ENCODE data around the gene SERTAD2. TPM values are rescaled to one million over a fixed set of nuclear protein-coding genes. Genes with fewer than 3 reads are reported as not detected.

SERTAD2 gene
- total RNA-seq, 1 donor from 2014 or later, result 19.2 TPM

GRCh38 chr2:64617631-64618151 is 36.0 kb downstream of the SERTAD2 start:
- no peak for DNase-seq (ENCODE audit: extremely low spot score, unreplicated experiment)
- Mint-ChIP-seq H3K27me3 (no peaks in the 10 kb centered on the region), H3K9me3 (no peaks in the 10 kb centered on the region), H3K4me3 (no peak overlapping the region), H3K4me1 (ENCODE audit: unreplicated experiment) (peaks cover 20% of the 10 kb centered on the region), H3K36me3 (no peaks in the 10 kb centered on the region), H3K27ac (no peak overlapping the region)
- no peak for TF ChIP-seq CTCF (conservative IDR thresholded peaks at IDR 0.05)

GRCh38 chr2:64615844-64616536 is 37.7 kb downstream of the SERTAD2 start:
- peaks cover 14% of the 10 kb centered on the region for H3K4me1 Mint-ChIP-seq (ENCODE audit: unreplicated experiment)
- H3K9me3 Mint-ChIP-seq, result no peaks in the 10 kb centered on the region
- peak overlapping the region; percentile 32 for H3K27ac Mint-ChIP-seq
- no peaks in the 10 kb centered on the region for H3K36me3 Mint-ChIP-seq
- no peak overlapping the region for H3K4me3 Mint-ChIP-seq
- TF ChIP-seq CTCF (conservative IDR thresholded peaks at IDR 0.05), result no peak
- peaks cover 5% of the 10 kb centered on the region for H3K27me3 Mint-ChIP-seq
- no peak for DNase-seq (ENCODE audit: extremely low spot score, unreplicated experiment)

GRCh38 chr2:64615192-64615763 is 38.4 kb downstream of the SERTAD2 start:
- Mint-ChIP-seq H3K4me3 (no peak overlapping the region), H3K9me3 (no peaks in the 10 kb centered on the region)
- no peak for DNase-seq (ENCODE audit: extremely low spot score, unreplicated experiment)

GRCh38 chr2:64613276-64613675 is 40.4 kb downstream of the SERTAD2 start:
- peak; percentile 3 for DNase-seq (ENCODE audit: extremely low spot score, unreplicated experiment)
- Mint-ChIP-seq H3K36me3 (no peaks in the 10 kb centered on the region), H3K27me3 (peaks cover 5% of the 10 kb centered on the region), H3K4me3 (no peak overlapping the region), H3K27ac (no peak overlapping the region), H3K4me1 (ENCODE audit: unreplicated experiment) (peaks cover 14% of the 10 kb centered on the region), H3K9me3 (no peaks in the 10 kb centered on the region)
- TF ChIP-seq CTCF (conservative IDR thresholded peaks at IDR 0.05), result no peak

More at GRCh38 chr2:64615192-64615763, 38.4 kb downstream of the SERTAD2 start:
- H3K27me3 Mint-ChIP-seq, result peaks cover 5% of the 10 kb centered on the region
- H3K27ac Mint-ChIP-seq, result no peak overlapping the region
- H3K36me3 Mint-ChIP-seq, result no peaks in the 10 kb centered on the region
- peaks cover 14% of the 10 kb centered on the region for H3K4me1 Mint-ChIP-seq (ENCODE audit: unreplicated experiment)
- no peak for TF ChIP-seq CTCF (conservative IDR thresholded peaks at IDR 0.05)

- Mint-ChIP-seq H3K4me3 (no peak overlapping the region), H3K36me3 (no peaks in the 10 kb centered on the region), H3K27me3 (peaks cover 5% of the 10 kb centered on the region), H3K4me1 (ENCODE audit: unreplicated experiment) (peaks cover 10% of the 10 kb centered on the region), H3K9me3 (no peaks in the 10 kb centered on the region), H3K27ac (no peak overlapping the region)
- peak; percentile 42 for DNase-seq (ENCODE audit: extremely low spot score, unreplicated experiment)
- no peak for TF ChIP-seq CTCF (conservative IDR thresholded peaks at IDR 0.05)
These were observed 41.0 kb downstream of the SERTAD2 start for GRCh38 chr2:64612575-64613195.
